GM18507 (cell line): ENCODE measurements around the gene PTPRD.
"Not testable (repeated sequence)": the region's sequence is repeated elsewhere in the genome, so short reads cannot be mapped to it uniquely, and the experiment has no call there.

Experiments
- DNase-seq: peaks from one replicate; pipeline ENCODE4 v3.0.0; 2011; ENCODE audit warnings: low read depth; ENCODE audit not compliant: insufficient read length; ENCODE audit errors: extremely low spot score
- FAIRE-seq: peaks from 2 replicates; lab custom pipeline; 2011; peaks lifted over from hg19 to GRCh38; lab: Jason Lieb, UNC

PTPRD gene

DNA sequence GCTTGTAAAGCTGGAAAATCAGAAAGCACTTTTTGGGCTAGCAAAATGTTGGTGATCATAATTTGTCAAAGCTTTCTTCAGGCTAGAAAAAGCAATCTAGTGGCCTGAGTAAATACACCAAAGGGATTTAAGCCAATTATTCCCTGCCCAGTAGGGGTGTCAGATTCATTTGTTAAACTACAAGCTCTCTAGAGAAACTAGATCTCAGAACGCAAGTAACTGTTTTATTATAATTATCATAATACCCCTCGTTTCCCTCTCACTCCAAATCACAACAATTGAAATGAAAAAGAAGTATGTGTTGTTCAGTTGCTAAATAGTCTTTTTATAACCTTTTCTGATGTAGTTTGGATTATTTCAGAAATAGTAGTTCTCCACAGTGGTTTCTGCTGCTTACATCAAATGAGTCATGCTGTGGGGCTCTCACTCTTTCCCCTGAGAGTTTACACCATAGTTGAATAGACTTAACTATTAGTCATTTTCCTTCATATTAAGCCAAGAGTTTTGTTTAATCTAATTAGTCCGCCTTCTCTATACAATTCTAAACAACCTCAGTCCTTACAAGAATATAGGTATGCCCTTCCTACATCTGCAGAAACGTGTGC is 1894.6 kb downstream of the PTPRD start:
- DNase-seq (no peak), FAIRE-seq (no peak)

GRCh38 chr9:8717146-8717545 is 1895.7 kb downstream of the PTPRD start:
- FAIRE-seq: no peak
- no peak for DNase-seq

GRCh38 chr9:8715788-8716187 is 1897.0 kb downstream of the PTPRD start:
- FAIRE-seq: no peak

DNA sequence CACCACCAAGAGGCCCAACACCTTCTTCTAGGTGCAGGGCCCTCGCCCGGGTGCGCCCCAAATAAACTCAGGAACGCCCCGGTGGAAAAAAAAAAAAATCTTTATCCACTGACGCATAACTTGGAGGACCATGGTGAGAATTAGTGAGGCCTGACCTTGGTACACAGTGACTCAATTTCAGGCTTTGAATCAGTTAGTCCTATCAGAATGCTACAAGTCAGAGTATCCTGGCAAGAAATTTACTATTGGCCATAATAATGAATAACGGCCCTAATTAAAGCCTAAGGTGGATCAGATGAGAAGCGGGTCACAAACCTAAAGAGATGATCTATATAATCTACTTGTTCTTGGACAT is 1899.0 kb downstream of the PTPRD start:
- no peak for DNase-seq
- no peak for FAIRE-seq

More at GRCh38 chr9:8715788-8716187, 1897.0 kb downstream of the PTPRD start:
- no peak for DNase-seq

DNA sequence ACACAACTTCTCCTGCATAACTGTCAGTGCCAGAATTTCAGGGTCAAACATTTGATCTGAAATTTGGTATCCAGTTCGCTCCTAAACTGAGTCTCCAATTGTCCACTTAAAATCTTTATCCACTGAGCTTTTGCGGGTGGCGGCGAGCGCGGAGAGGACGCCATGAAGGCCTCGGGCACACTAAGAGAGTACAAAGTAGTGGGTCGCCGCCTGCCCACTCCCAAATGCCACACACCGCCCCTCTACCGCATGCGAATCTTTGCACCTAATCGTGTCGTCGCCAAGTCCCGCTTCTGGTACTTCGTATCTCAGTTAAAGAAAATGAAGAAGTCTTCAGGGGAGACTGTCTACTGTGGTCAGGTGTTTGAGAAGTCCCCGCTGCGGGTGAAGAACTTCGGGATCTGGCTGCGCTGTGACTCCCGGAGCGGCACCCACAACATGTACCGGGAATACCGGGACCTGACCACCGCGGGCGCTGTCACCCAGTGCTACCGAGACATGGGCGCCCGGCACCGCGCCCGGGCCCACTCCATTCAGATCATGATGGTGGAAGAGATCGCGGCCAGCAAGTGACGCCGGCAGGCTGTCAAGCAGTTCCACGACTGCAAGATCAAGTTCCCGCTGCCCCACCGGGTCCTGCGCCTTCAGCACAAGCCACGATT is 1899.5 kb downstream of the PTPRD start:
- no peak for DNase-seq
- no peak for FAIRE-seq

DNA sequence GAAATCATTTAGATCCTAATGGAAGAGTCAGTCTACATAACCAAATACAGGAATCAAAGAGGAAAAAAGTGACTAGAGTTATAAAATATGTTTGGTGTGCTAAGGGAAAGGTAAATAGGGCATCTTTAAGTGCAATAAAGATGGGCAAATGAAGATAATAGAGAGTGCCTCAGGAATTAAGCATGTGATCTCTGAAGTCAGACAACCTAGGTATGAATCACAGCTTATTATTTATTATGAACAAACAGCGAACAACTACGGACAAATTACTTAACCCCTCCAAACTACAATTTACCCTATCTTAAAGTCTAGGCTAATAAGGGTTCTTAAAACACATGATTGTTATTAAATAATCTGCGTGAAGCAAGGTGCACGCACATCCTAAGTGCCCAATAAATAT is 1903.1 kb downstream of the PTPRD start:
- DNase-seq: no peak
- FAIRE-seq: no peak

GRCh38 chr9:8708728-8709127 is 1904.1 kb downstream of the PTPRD start:
- FAIRE-seq: no peak

DNA sequence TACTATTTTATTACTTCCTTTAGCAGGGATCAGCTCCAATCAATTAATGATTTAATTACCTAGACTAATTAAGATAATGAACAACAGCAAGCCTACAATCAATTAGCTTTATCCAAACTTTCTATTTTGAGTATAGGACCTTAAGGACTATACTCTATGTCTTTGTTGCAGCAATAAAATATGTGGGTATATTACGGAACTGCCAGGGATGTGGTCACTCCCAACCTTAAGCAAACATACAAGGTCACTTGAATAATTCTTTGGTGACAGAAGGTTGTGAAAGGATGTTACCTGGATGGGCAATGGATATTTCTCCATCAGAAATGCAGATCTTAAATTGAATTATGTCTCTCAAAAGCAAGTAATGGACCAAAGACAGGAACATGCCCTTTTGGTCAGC is 1905.8 kb downstream of the PTPRD start:
- no peak for FAIRE-seq
- no peak for DNase-seq

More at GRCh38 chr9:8708728-8709127, 1904.1 kb downstream of the PTPRD start:
- DNase-seq: no peak

DNA sequence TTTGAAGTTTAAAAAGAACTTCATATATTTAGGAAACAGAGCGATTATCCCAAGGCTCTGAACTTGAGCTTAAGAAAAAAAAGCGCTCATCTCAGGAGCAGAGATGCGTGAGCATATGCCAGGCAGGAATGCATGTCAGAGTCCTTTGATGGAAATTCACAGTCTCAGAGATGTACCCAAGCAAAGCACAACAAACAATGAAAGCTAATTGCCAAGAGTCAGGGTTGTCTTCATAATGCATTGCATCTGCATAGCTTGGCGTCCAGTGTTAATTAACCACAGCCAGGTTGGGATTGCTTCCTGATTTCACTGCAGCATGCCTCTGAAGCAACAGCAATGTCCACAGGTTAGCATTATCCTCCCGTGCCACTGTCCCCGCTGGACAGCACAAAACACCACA is 1906.3 kb downstream of the PTPRD start:
- no peak for DNase-seq
- no peak for FAIRE-seq

- DNase-seq (no peak), FAIRE-seq (no peak)
Measured at GRCh38 chr9:8705861-8706260, 1906.9 kb downstream of the PTPRD start.

DNA sequence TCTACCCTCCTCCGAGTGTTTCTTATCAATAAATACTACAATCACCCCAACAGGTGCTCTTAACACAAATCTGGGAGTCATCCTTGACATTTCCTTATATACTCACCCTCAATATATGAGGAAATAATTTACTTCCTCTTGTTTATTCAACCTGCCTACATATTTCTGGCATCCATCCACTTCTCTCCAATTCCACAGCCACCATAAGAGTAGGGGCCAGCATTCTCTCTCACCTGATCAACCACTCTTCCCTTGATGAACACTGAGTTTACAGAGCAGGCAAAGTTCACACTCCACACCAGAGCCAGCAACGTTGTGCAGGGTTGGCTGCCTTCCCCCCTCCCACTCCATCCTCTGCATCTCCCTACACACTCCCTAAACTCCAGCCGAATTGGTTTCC is 1908.9 kb downstream of the PTPRD start:
- no peak for DNase-seq
- no peak for FAIRE-seq

- DNase-seq (no peak), FAIRE-seq (no peak)
Measured at GRCh38 chr9:8701904-8702303, 1910.9 kb downstream of the PTPRD start.

DNA sequence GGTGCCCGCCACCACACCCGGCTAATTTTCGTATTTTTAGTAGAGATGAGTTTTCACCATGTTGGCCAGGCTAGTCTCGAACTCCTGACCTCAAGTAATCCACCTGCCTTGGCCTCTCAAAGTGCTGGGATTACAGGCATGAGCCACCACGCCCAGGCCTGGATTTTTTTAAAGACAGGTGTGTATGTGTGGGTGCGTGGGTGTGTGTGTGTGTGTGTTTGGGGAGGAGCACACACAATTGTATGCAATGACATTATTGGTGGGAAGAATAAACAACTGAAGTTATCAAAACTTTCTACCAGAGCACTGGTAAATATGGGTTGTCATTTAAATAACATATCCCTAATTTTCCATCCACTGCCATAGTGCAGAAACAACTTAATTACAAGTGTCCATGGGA is 1915.2 kb downstream of the PTPRD start:
- not testable (repeated sequence) for FAIRE-seq, DNase-seq

- DNase-seq: no peak
- no peak for FAIRE-seq
Measured at GRCh38 chr9:8696516-8696915, 1916.3 kb downstream of the PTPRD start.

DNA sequence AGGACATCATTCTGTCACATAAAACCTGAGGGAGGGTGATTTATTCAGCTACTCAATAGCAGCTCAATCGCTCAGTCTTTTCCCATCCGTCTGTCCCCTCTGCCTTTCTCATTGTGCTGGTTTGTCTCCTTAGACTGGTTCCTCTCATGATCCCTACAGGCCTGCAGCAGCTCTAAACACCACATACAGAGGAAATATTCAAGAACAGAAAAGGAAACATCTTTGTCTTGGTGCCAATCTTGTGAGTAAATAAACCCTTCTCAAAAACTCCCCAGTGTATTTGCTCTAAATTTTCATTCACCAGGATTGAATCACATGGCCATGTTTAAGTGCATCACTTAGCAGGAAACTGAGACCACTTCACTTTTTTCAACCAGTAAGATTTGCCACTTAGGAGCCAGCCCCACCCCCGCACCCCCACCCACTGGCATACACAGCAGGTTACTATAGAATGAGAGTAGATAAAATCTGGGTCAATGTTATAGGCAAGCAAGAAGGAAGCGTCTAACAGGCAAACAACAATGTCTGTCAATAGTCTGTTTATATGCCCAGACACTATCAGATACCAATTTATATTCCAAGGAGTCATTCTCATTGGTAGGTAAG is 1917.7 kb downstream of the PTPRD start:
- DNase-seq: no peak
- FAIRE-seq: no peak

DNA sequence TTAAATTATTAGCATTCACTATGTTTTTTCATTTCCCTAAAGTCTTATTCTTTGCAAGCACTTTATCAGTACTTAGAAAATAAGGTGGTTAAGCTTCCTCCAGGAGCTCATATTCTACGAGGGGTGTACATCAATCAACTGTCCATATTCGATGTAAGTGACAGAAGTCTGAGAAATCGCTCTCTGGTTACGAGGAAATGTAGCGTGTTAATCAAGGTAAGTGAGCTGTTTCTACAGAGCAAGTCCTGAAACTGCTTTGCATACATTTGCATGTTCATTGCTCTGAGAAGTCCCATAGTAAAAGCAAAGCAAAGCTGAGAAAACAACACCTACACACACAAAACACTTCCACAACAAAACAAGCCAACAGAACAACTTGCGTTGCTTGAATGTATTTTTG is 1919.3 kb downstream of the PTPRD start:
- FAIRE-seq: no peak
- DNase-seq: no peak

GRCh38 chr9:8686516-8686915 is 1926.3 kb downstream of the PTPRD start:
- DNase-seq (no peak), FAIRE-seq (no peak)

DNA sequence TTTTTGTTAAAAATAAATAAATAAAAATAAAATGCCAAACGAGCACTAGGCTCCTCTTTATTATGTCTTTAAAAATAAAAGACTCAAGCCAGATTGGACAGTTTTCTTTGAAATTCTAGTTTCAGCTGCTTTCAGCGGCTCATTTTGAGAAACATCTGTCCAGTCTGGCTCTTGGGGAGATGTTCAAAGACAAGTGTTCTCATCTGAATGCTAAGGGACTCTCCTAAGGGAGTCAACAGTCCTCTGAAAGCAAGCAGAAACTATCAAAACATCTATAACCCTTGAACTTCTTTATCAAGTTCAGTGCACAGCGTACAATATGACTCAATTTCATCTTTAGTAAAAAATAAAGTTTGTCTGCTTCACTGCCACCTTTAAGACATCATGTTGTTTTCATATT is 1927.0 kb downstream of the PTPRD start:
- DNase-seq (no peak), FAIRE-seq (no peak)

DNA sequence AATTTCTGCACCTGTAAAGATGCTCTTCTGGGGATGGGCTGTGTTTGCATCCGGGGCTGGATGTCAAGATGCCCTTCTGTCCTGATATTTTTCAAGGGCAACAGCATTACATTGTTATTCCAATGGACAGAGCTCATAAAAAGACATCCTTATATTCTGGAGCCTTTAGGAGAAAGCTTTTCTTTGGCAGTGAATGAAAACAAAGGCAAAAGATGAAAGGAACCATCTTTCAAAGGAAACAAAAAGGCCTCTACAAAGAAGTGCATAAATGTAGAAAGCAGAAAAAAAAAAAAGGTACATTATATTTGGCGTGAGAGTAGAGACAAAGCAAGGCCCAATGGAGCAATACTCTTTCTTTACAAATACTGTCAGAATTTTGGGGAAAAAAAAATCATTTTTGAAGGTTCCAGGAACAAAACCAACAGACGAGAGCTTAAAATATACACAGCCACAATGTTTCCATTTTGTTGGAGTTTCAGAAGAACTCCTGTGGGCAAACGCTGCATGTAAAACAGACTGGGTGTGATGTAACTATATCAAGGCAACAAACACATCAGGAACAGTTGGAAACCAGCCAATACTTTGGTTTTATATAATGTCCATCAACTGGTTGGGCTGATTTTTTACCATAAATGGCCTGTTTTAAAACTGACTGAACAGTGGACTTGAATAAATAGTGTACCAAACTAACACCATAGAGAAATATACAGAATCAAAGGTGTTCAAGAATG is 1927.7 kb downstream of the PTPRD start:
- no peak for FAIRE-seq
- no peak for DNase-seq

DNA sequence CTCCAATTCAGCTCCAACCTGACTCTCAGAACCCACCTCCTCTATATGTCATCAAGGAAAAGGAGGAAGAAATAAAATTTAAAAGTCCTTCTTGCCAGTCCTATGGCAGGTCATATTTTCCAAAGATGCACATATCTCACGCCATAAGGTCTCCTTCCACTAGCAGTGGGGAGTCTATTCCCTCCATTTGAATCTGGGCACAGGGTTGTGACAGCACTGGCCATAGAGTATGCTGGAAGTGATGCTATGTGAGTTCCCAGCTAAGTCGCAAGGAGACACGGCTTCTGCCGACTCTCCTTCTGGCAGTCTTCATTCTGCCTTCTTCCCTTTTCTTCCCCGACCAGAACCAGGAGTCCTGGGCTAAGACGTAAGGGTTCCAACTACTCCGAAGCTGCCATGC is 1929.3 kb downstream of the PTPRD start:
- no peak for DNase-seq
- FAIRE-seq: no peak

DNA sequence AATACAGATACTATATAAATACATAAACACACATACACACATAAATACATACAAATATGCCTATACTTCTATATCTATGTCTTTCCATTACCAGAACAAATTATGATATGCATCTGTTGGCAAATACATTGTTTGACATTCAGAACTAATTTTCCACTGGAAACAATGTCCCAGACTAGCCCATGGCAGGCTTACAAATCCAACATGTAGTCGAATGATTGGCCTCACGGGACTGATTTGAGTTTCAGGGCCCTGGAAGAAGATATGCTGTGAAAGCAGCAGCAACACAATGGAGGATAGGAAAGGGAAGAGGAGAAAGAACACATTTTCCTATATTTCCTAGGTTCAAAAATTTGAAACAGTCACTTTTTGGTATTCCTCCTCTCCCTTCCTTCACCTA is 1932.1 kb downstream of the PTPRD start:
- DNase-seq (no peak), FAIRE-seq (no peak)
